WERI-Rb-1 (cell line): Measurements from ENCODE around the gene PILRA.
"Not testable (repeated sequence)": the region's sequence is repeated elsewhere in the genome, so short reads cannot be mapped to it uniquely, and the experiment has no call there.

Experiments
- DNase-seq: peaks from one replicate; pipeline ENCODE4 v3.0.0-alpha.2; 2020
- H3K27ac ChIP-seq: fragments of 250-450 bp; sonication (Bioruptor Pico); 2 replicates; pipeline ENCODE4 v1.5.1; 2020; ENCODE audit warnings: mild to moderate bottlenecking, moderate library complexity
- H3K27me3 ChIP-seq: fragments of 250-450 bp; sonication (Bioruptor Pico); 2 replicates; pipeline ENCODE4 v1.5.1; 2021; ENCODE audit warnings: mild to moderate bottlenecking, low read depth, moderate library complexity; ENCODE audit not compliant: insufficient read depth, severe bottlenecking
- H3K36me3 ChIP-seq: fragments of 250-450 bp; sonication (Bioruptor Pico); 2 replicates; pipeline ENCODE4 v1.5.1; 2020; ENCODE audit warnings: mild to moderate bottlenecking, moderate library complexity
- H3K4me3 ChIP-seq: 2 replicates; pipeline ENCODE4 v1.5.1; 2011; ENCODE audit warnings: low read depth, mild to moderate bottlenecking, control low read depth, low read length
- H3K9me3 ChIP-seq: fragments of 250-450 bp; sonication (Bioruptor Pico); 2 replicates; pipeline ENCODE4 v1.5.1; 2021; ENCODE audit warnings: mild to moderate bottlenecking, moderate library complexity; ENCODE audit not compliant: severe bottlenecking
- TF ChIP-seq, protein P1 (sequence below): IDR thresholded peaks from 2 replicates; pipeline ENCODE4 v1.5.1; 2011; ENCODE audit warnings: low read depth, mild to moderate bottlenecking, control low read depth, inconsistent platforms, low read length

The PILRA gene

DNA sequence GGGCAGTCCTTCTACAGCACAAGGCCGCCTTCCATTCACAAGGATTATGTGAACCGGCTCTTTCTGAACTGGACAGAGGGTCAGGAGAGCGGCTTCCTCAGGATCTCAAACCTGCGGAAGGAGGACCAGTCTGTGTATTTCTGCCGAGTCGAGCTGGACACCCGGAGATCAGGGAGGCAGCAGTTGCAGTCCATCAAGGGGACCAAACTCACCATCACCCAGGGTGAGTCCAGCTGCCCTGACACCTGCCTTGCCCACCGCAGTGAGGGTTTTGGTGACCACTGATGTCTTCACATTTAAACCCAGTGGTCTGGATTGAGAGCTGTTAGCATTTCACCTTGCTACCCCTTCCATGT is 14.5 kb upstream of the PILRA start:
- TF ChIP-seq, protein P1, sequence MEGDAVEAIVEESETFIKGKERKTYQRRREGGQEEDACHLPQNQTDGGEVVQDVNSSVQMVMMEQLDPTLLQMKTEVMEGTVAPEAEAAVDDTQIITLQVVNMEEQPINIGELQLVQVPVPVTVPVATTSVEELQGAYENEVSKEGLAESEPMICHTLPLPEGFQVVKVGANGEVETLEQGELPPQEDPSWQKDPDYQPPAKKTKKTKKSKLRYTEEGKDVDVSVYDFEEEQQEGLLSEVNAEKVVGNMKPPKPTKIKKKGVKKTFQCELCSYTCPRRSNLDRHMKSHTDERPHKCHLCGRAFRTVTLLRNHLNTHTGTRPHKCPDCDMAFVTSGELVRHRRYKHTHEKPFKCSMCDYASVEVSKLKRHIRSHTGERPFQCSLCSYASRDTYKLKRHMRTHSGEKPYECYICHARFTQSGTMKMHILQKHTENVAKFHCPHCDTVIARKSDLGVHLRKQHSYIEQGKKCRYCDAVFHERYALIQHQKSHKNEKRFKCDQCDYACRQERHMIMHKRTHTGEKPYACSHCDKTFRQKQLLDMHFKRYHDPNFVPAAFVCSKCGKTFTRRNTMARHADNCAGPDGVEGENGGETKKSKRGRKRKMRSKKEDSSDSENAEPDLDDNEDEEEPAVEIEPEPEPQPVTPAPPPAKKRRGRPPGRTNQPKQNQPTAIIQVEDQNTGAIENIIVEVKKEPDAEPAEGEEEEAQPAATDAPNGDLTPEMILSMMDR, result no peak

DNA sequence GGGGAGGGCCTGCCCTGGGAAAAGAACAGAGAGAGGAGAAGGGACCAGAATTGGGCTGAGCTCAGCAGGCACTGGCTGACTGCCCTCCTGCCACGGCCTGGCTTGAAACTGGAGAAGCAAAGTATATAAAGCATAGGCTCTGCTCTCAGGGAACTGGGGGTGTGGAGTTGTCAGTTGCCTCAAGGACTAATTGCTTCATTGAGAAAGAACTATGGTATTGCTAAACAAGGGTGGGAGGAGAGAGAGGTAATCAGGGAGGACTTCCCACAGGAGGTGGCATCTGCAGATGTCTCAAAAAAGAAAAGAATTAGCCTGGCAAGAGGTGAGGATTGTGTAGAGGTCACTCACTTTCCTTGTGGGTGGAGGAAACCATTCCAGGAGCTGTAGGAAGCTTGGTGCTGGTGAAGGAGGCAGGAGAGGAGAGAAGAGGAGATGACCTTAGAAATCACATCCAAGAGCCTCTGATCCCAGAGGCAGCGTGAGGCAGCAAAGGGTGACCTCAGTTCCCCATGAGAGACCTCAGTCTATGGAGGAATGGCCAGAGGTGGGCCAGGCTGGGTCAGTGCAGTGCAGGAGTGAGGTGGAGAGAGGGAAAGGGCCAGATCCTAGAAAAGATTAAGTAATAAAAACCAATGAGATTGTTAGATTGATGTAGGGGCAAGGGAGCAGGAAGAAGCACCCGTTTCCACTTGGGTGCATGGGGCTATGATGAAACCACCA is 13.0 kb upstream of the PILRA start:
- Histone ChIP-seq H3K27me3 (no peaks in the 10 kb centered on the region), H3K27ac (no peak overlapping the region), H3K36me3 (peaks cover 86% of the 10 kb centered on the region), H3K9me3 (no peaks in the 10 kb centered on the region), H3K4me3 (no peak overlapping the region)
- no peak for DNase-seq
- TF ChIP-seq, protein P1, result no peak

More for the DNA sequence above, 14.5 kb upstream of the PILRA start:
- Histone ChIP-seq H3K4me3 (no peak overlapping the region), H3K36me3 (peaks cover 88% of the 10 kb centered on the region), H3K27me3 (no peaks in the 10 kb centered on the region), H3K27ac (no peak overlapping the region), H3K9me3 (no peaks in the 10 kb centered on the region)
- DNase-seq, result no peak

DNA sequence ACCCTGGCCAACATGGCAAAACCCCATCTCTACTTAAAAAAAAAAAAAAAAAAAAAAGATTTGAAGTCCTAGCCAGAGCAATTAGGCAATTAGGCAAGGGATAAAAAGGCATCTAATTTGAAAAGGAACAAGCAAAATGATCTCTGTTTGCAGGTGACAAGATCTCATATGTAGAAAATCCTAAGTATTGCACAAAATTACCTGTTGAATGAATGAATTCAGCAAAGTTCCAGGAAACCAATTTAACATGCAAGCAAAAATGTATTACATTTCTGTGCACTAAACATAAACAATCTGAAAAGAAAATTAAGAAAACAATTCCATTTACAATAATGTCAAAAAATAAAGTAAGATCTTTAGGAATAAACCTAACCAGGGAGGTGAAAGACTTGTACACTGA is 10.2 kb upstream of the PILRA start:
- Histone ChIP-seq H3K27me3 (no peaks in the 10 kb centered on the region), H3K36me3 (peaks cover 66% of the 10 kb centered on the region), H3K27ac (no peak overlapping the region), H3K9me3 (no peaks in the 10 kb centered on the region), H3K4me3 (no peak overlapping the region)
- TF ChIP-seq, protein P1, result no peak
- no peak for DNase-seq

DNA sequence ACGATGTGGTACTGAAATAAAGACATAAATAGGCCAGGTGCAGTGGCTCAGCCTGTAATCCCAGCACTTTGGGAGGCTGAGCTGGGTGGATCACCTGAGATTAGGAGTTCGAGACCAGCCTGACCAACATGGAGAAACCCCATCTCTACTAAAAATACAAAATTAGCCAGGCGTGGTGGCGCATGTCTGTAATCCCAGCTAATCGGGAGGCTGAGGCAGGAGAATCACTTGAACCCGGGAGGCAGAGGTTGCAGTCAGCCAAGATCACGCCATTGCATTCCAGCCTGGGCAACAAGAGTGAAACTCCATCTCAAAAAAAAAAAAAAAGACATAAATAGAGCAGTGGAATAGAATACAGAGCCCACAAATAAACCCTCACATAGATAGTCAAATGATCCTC is 9.5 kb upstream of the PILRA start:
- not testable (repeated sequence) for H3K27me3 ChIP-seq, DNase-seq, H3K27ac ChIP-seq, H3K4me3 ChIP-seq, H3K9me3 ChIP-seq
- H3K36me3 ChIP-seq, result peaks cover 66% of the 10 kb centered on the region

DNA sequence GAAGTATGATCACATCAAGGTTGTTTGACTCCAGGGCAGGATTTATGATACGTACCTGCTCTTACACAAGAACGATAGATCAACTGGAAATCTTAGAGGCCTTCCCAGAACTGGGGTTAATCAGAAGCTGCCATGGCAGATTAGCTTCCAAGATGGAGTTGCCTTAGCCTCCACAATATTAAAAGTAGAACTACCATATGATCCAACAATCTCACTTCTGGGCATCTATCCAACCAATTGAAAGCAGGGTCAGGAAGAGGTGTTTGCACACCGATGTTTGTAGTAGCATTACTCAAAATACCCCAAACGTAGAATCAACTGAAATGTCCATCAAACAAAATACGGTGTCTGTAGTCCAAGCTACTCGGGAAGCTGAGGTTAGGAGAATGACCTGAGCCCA is 8.8 kb upstream of the PILRA start:
- H3K27me3 ChIP-seq, result no peaks in the 10 kb centered on the region
- no peak overlapping the region for H3K4me3 ChIP-seq
- no peaks in the 10 kb centered on the region for H3K9me3 ChIP-seq
- peaks cover 63% of the 10 kb centered on the region for H3K36me3 ChIP-seq
- no peak overlapping the region; the same call in 1 of the 2 replicates for H3K27ac ChIP-seq
- TF ChIP-seq, protein P1, result no peak
- no peak for DNase-seq

DNA sequence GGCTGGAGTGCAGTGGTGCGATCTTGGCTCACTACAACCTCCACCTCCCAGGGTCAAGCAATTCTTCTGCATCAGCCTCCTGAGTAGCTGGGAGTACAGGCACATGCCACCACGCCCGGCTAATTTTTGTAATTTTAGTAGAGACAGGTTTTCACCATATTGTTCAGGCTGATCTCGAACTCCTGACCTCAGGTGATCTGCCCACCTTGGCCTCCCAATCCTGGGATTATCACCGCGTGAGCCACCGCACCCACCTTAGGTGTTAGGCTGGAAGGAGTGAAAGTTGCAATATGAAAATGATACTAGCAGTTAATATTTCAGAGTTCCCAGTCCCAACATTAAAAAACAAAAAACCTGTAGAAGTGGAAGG is 7.3 kb upstream of the PILRA start:
- peaks cover 49% of the 10 kb centered on the region for H3K36me3 ChIP-seq
- not testable (repeated sequence) for H3K27ac ChIP-seq

More for the DNA sequence above, 7.3 kb upstream of the PILRA start:
- H3K9me3 ChIP-seq, H3K4me3 ChIP-seq, H3K27me3 ChIP-seq, DNase-seq: not testable (repeated sequence)
